Esophagus (tissue), 2 donors: ENCODE measurements around the gene SH3PXD2A. TPM values are rescaled to one million over a fixed set of nuclear protein-coding genes. Genes with fewer than 3 reads are reported as not detected.

ENCODE experiments used
- H3K27ac ChIP-seq, 2 donors: one replicate each; pipeline ENCODE4 v1.5.1; 2013; ENCODE audit warnings: low read depth in 2 of 2, mild to moderate bottlenecking in 2 of 2, inconsistent platforms in 1 of 2, low read length in 1 of 2, moderate library complexity in 1 of 2
- H3K27me3 ChIP-seq, 2 donors: one replicate each; pipeline ENCODE4 v1.6.1; 2013; ENCODE audit warnings: low read length in 2 of 2, control low read depth in 1 of 2, mild to moderate bottlenecking in 1 of 2; ENCODE audit not compliant: insufficient read depth in 2 of 2, control insufficient read depth in 1 of 2
- H3K36me3 ChIP-seq, 2 donors: one replicate each; pipeline ENCODE4 v1.6.1; 2013; ENCODE audit warnings: low read length in 1 of 2; ENCODE audit not compliant: control insufficient read depth in 2 of 2, insufficient read depth in 2 of 2
- H3K4me1 ChIP-seq, 2 donors: one replicate each; pipeline ENCODE4 v1.6.1; 2013; ENCODE audit warnings: low read length in 1 of 2; ENCODE audit not compliant: control insufficient read depth in 2 of 2, insufficient read depth in 2 of 2
- H3K4me3 ChIP-seq, 2 donors: one replicate each; pipeline ENCODE4 v1.5.1; 2013; ENCODE audit warnings: low read length in 2 of 2, mild to moderate bottlenecking in 2 of 2, low read depth in 1 of 2, moderate library complexity in 1 of 2
- H3K9me3 ChIP-seq, 2 donors: one replicate each; pipeline ENCODE4 v1.6.1; 2013; ENCODE audit warnings: mild to moderate bottlenecking in 2 of 2, low read depth in 1 of 2, low read length in 1 of 2, moderate library complexity in 1 of 2; ENCODE audit not compliant: control insufficient read depth in 2 of 2, insufficient read depth in 1 of 2
- WGBS, 2 donors: extraction: QIAGEN DNeasy Blood & Tissue Kit; methylation state at CpG; one replicate each; pipeline ENCODE4 v1.1.7; 2013; 5-methylcytosine and 5-hydroxymethylcytosine counted together
- polyA plus RNA-seq, 2 donors: library from polyadenylated mRNA; stranded (reverse); fragments of 200-250 nt; gene quantifications; one replicate each; pipeline ENCODE4 v1.2.3, GENCODE V29; 2013
- donor health status: healthy with polysubstance abuse.
- donor health status: Bipolar disorder and iron deficiency.

Gene SH3PXD2A
- polyA plus RNA-seq, 2 donors, result 14.9 to 34.2 TPM

- H3K4me1 ChIP-seq, result peaks cover 6 to 22% of the 10 kb centered on the region in 2 donors
- H3K36me3 ChIP-seq, result peaks cover 0 to 4% of the 10 kb centered on the region in 2 donors
- 33 to 44% methylated on average over 9 of the region's 9 CpGs for WGBS, 2 donors
- peak overlapping the region; percentile 70 to 77 for H3K4me3 ChIP-seq
- H3K9me3 ChIP-seq, result no peaks in the 10 kb centered on the region
- H3K27ac ChIP-seq, result peak overlapping the region; percentile 66 to 70
- no peaks in the 10 kb centered on the region for H3K27me3 ChIP-seq
These were observed 1.7 kb downstream of the SH3PXD2A start for GRCh38 chr10:103853428-103854264.

DNA sequence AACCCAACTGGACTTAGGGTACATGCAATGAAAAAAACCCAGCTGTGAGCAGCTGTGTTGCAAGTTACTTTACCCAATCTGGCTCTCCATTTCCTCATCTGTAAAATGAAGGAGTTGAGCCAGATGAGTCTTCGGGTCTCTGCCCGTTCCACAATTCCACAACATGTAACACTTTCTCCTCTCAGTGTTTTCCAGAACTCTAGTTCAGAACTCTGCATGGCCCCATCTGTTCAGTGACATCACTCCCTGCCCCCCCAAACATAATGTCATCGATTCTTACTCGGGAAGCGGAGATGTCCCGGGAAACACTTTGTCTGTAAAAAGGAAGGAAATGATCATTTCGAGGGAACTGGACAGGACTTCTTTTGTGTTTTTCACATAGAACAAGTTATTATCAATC lies 2.5 kb downstream of the SH3PXD2A start:
- 36 to 51% methylated on average over 7 of the region's 7 CpGs for WGBS, 2 donors
- Histone ChIP-seq H3K4me3 (peak overlapping the region in 1 of 2 donors; percentile 70), H3K4me1 (peaks cover 6 to 25% of the 10 kb centered on the region in 2 donors), H3K9me3 (no peaks in the 10 kb centered on the region), H3K36me3 (peaks cover 0 to 4% of the 10 kb centered on the region in 2 donors), H3K27ac (peak overlapping the region in 1 of 2 donors; percentile 62), H3K27me3 (no peaks in the 10 kb centered on the region)

DNA sequence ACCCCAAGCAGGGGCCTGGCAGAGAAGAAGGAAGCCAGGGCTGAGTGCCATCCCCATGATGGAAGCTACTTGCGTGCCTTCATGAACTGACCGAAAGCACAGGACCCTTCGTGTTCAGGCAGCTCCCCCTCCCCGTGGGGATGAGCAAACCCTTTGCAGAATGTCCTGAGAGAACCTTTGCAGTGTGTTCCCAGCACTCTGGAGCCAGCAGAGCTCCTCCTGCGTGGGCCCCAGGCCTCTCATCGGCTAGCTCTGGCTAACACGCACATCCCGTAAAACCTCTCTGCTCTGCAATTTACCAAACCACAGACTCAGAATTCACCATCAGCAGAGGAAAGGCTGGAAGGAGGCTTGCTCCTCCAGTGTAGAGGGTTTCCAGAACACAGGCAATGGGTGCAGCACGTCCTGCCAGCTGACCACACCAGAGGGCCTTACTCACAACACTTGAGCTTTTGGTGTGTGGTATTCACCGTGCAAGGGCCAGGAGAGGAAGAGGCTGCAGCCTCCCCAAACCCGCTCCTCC lies 3.1 kb downstream of the SH3PXD2A start:
- no peaks in the 10 kb centered on the region for H3K27me3 ChIP-seq
- no peaks in the 10 kb centered on the region for H3K9me3 ChIP-seq
- peak overlapping the region; percentile 21 to 70 for H3K4me3 ChIP-seq
- H3K36me3 ChIP-seq, result peaks cover 0 to 4% of the 10 kb centered on the region in 2 donors
- H3K27ac ChIP-seq, result peak overlapping the region; percentile 62 to 77
- H3K4me1 ChIP-seq, result peaks cover 6 to 26% of the 10 kb centered on the region in 2 donors
- 38 to 52% methylated on average over 11 of the region's 11 CpGs for WGBS, 2 donors

DNA sequence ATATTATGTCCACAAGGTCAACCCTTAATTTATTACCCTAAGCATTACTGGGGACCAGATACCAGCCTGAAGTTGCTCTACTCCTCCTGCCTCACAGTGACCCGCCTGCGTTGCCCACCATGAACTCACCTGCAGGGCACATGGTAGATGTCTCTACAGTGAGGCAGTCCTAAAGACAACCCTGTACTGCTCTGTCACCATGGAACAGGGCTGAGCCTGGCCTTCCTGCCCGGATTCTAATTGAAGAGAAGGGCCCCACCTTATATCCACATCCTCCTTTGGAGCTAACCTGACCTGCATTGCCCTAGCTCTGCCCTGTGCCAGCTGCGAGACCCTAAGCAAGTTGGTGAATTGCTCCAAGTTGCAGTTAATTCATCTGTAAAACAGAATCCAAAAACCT lies 4.1 kb downstream of the SH3PXD2A start:
- Histone ChIP-seq H3K27ac (peak overlapping the region in 1 of 2 donors; percentile 24), H3K36me3 (peaks cover 0 to 4% of the 10 kb centered on the region in 2 donors), H3K4me3 (no peak overlapping the region), H3K27me3 (no peaks in the 10 kb centered on the region), H3K4me1 (peaks cover 6 to 26% of the 10 kb centered on the region in 2 donors), H3K9me3 (no peaks in the 10 kb centered on the region)
- 69 to 83% methylated on average over 4 of the region's 4 CpGs for WGBS, 2 donors

DNA sequence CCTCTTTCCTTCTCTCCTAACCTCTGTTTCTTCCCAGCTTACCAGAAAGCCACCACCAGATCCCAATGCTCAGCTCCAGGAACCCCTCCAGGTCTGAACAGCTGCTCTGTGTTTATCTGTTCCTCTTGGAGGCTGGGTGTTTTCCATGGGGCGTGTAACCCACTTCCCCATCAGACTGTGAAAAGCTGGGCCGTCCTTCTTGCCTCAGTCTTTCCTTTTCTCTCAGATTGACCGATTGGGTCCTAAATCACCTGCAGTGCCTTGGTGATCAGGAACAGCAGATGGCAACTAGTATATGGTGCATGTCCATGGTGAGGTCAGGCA lies 4.8 kb downstream of the SH3PXD2A start:
- H3K27ac ChIP-seq, result peak overlapping the region; percentile 29 to 54
- WGBS, 2 donors, result 56 to 59% methylated on average over 3 of the region's 3 CpGs
- peaks cover 0 to 4% of the 10 kb centered on the region in 2 donors for H3K36me3 ChIP-seq
- H3K9me3 ChIP-seq, result no peaks in the 10 kb centered on the region
- H3K4me1 ChIP-seq, result peaks cover 6 to 30% of the 10 kb centered on the region in 2 donors
- no peak overlapping the region for H3K4me3 ChIP-seq
- no peaks in the 10 kb centered on the region for H3K27me3 ChIP-seq

DNA sequence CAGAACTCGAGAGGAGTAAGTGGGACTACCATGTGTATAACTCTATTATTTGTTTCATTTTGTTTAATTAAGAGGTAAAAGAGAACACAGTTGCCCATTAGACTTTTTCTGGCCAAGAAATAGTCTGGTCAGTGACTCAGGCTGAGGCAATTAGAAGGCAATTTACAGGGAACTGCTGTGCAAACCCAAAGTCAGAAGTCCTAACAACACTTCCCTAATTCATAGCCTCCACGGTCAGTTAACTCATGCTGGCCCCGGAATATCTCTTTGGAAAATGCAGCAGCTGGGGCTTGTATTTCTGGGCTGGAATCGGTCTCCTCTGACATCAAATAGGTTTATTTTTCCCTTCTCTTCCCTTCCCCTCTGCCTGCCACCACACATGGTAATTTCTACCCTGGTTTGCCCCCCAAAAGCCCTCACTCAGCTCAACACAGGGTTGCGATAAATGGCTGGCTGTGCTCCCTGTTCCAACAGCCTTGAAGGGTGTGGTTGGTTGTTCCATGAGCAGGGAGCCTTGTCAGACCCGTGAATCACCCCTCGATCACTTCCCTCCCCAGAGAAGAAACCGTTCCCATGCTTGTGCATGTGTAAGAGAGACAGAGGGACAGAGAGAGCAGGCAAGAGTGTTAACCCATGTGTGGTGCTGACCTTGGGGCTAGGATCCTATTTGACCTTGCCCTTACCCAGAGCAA lies 5.3 kb downstream of the SH3PXD2A start:
- no peaks in the 10 kb centered on the region for H3K27me3 ChIP-seq
- no peaks in the 10 kb centered on the region for H3K9me3 ChIP-seq
- H3K27ac ChIP-seq, result peak overlapping the region; percentile 41 to 54
- peaks cover 6 to 30% of the 10 kb centered on the region in 2 donors for H3K4me1 ChIP-seq
- peaks cover 0 to 4% of the 10 kb centered on the region in 2 donors for H3K36me3 ChIP-seq
- 39 to 44% methylated on average over 8 of the region's 8 CpGs for WGBS, 2 donors
- no peak overlapping the region for H3K4me3 ChIP-seq

GRCh38 chr10:103849212-103849877 lies 6.0 kb downstream of the SH3PXD2A start:
- 71 to 74% methylated on average over 10 of the region's 10 CpGs for WGBS, 2 donors

GRCh38 chr10:103847909-103848468 lies 7.4 kb downstream of the SH3PXD2A start:
- Histone ChIP-seq H3K27ac (no peak overlapping the region), H3K4me1 (peaks cover 11 to 42% of the 10 kb centered on the region in 2 donors), H3K4me3 (no peak overlapping the region), H3K27me3 (no peaks in the 10 kb centered on the region), H3K9me3 (no peaks in the 10 kb centered on the region), H3K36me3 (peaks cover 0 to 4% of the 10 kb centered on the region in 2 donors)
- 72 to 73% methylated on average over 8 of the region's 8 CpGs for WGBS, 2 donors

More at GRCh38 chr10:103849212-103849877, 6.0 kb downstream of the SH3PXD2A start:
- Histone ChIP-seq H3K4me1 (peaks cover 6 to 34% of the 10 kb centered on the region in 2 donors), H3K27me3 (no peaks in the 10 kb centered on the region), H3K4me3 (no peak overlapping the region), H3K9me3 (no peaks in the 10 kb centered on the region), H3K36me3 (peaks cover 0 to 4% of the 10 kb centered on the region in 2 donors), H3K27ac (peak overlapping the region; percentile 40 to 41)

DNA sequence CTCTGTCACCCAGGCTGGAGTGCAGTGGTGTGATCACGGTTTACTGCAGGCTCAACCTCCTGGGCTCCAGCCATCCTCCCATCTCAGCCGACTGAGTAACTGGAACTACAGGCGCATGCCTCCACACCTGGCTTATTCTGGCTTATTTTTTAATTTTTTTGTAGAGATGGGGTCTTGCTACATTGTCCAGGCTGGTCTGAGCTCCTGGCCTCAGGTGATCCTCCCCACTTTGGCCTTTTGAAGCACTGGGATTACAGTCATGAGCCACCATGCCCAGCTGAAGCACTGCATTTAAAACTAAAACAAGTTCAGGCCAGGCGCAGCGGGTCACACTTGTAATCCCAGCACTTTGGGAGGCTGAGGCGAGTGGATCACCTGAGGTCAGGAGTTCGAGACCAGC lies 8.0 kb downstream of the SH3PXD2A start:
- Histone ChIP-seq H3K4me3 (no peak overlapping the region), H3K27ac (no peak overlapping the region), H3K27me3 (no peaks in the 10 kb centered on the region), H3K36me3 (peaks cover 0 to 4% of the 10 kb centered on the region in 2 donors), H3K9me3 (no peaks in the 10 kb centered on the region), H3K4me1 (peaks cover 11 to 40% of the 10 kb centered on the region in 2 donors)
- WGBS, 2 donors, result 80 to 84% methylated on average over 7 of the region's 7 CpGs
